Measurements from ENCODE around the gene KATNA1.

DNA sequence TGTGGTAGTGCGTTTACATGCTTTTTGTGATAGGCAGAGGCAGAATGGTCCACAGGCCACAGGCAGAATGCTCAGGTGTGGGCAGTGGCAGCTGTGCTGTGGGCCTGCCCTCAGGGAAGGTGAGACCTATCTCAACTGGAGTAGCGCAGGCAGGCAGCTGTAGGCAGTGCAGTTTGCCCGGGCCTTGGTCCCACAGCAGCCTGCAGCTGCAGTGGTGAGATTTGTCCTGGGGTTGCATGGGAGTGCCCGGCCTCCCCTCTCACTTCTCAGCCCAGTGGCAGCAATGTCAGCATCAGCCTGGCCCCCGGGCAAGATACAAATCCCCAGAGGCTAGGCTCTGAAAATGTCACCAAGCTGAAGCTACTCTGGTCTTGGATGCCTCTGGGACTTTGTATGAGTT lies 96.6 kb downstream of the KATNA1 start:
- TF ChIP-seq, protein P1, sequence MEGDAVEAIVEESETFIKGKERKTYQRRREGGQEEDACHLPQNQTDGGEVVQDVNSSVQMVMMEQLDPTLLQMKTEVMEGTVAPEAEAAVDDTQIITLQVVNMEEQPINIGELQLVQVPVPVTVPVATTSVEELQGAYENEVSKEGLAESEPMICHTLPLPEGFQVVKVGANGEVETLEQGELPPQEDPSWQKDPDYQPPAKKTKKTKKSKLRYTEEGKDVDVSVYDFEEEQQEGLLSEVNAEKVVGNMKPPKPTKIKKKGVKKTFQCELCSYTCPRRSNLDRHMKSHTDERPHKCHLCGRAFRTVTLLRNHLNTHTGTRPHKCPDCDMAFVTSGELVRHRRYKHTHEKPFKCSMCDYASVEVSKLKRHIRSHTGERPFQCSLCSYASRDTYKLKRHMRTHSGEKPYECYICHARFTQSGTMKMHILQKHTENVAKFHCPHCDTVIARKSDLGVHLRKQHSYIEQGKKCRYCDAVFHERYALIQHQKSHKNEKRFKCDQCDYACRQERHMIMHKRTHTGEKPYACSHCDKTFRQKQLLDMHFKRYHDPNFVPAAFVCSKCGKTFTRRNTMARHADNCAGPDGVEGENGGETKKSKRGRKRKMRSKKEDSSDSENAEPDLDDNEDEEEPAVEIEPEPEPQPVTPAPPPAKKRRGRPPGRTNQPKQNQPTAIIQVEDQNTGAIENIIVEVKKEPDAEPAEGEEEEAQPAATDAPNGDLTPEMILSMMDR (conservative IDR thresholded peaks at IDR 0.05; ENCODE audit: low read length): no peak
- no peak for TF ChIP-seq EZH2phosphoT487 (IDR thresholded peaks at IDR 0.05; ENCODE audit: borderline replicate concordance)
